HepG2 (cell line): ENCODE results near the gene MTMR1. TPM values are rescaled to one million over a fixed set of nuclear protein-coding genes. Genes with fewer than 3 reads are reported as not detected.

Source experiments
- BCL6 ChIP-seq: IDR thresholded peaks from 2 replicates; pipeline ENCODE4 v1.6.1; 2016; ENCODE audit warnings: missing genetic modification reagents, missing compliant biosample characterization
- EP300 ChIP-seq, 3 experiments: sonication (generic) in 1 of 3; formaldehyde crosslinking in 1 of 3; IDR thresholded peaks; 2 replicates each; pipeline versions ENCODE4 v1.5.1 to v1.6.1; 2011 to 2020; ENCODE audit warnings: low read depth in 2 of 3, low read length in 2 of 3, borderline replicate concordance in 1 of 3, improper control_type of control experiment in 1 of 3, mild to moderate bottlenecking in 1 of 3, missing genetic modification reagents in 1 of 3, moderate library complexity in 1 of 3
- ETV5 ChIP-seq: IDR thresholded peaks from 2 replicates; pipeline ENCODE4 v1.6.1; 2018; ENCODE audit warnings: missing biosample characterization, missing genetic modification reagents, inconsistent platforms, borderline replicate concordance
- HCFC1 ChIP-seq: fragments of 150-350 bp; IDR thresholded peaks from 2 replicates; pipeline ENCODE4 v1.6.1; 2014; ENCODE audit warnings: low read depth, low read length
- HHEX ChIP-seq: IDR thresholded peaks from 2 replicates; pipeline ENCODE4 v1.6.1; 2016; ENCODE audit warnings: control low read depth
- JUN ChIP-seq: sonication (generic); formaldehyde crosslinking; IDR thresholded peaks from 2 replicates; pipeline ENCODE4 v1.4.0; 2020; ENCODE audit warnings: mild to moderate bottlenecking, missing genetic modification reagents
- KDM5B ChIP-seq: sonication (generic); formaldehyde crosslinking; IDR thresholded peaks from 2 replicates; pipeline ENCODE4 v1.4.0; 2020; ENCODE audit warnings: missing genetic modification reagents, mild to moderate bottlenecking, borderline replicate concordance
- NCOR1 ChIP-seq: fragments of 200-600 bp; sonication (generic); IDR thresholded peaks from 2 replicates; pipeline ENCODE4 v1.7.0; 2017; ENCODE audit warnings: antibody characterized with exemption, low read length, borderline replicate concordance
- REL ChIP-seq: sonication (generic); formaldehyde crosslinking; conservative IDR thresholded peaks from 2 replicates; pipeline ENCODE4 v1.8.0; 2022; ENCODE audit warnings: mild to moderate bottlenecking, missing genetic modification reagents, moderate library complexity
- SIX1 ChIP-seq: sonication (generic); formaldehyde crosslinking; IDR thresholded peaks from 2 replicates; pipeline ENCODE4 v1.4.0; 2020; ENCODE audit warnings: missing genetic modification reagents, borderline replicate concordance
- SMARCC2 ChIP-seq: fragments of 450-650 bp; IDR thresholded peaks from 2 replicates; pipeline ENCODE4 v1.6.1; 2017; ENCODE audit warnings: antibody characterized with exemption, mild to moderate bottlenecking
- SRY ChIP-seq: sonication (generic); formaldehyde crosslinking; IDR thresholded peaks from 2 replicates; pipeline ENCODE4 v1.8.0; 2022; ENCODE audit warnings: mild to moderate bottlenecking, missing genetic modification reagents
- polyA plus RNA-seq, 8 experiments: library from polyadenylated mRNA; depleted of rRNA in 3 of 8; stranded (reverse) in 7 of 8; unstranded in 1 of 8; fragments of >200 nt; fragmentation: Illumina TruSeq in 4 of 8; extraction: Trizol in 4 of 8; gene quantifications; 2 replicates each; pipeline versions ENCODE4 v1.2.1 to v1.2.3, GENCODE V29; 2011 to 2016; ENCODE audit warnings: low read depth in 4 of 8, missing spikeins in 1 of 8, mixed read lengths in 1 of 8; ENCODE audit not compliant: insufficient read depth in 1 of 8
- total RNA-seq, 5 experiments: library from RNA; depleted of rRNA; stranded (reverse); fragments of >200 nt; fragmentation: Illumina TruSeq; extraction: Trizol; gene quantifications; 2 replicates each; pipeline ENCODE4 v1.2.3, GENCODE V29; 2016; ENCODE audit warnings: low read depth in 1 of 5
- TF ChIP-seq, protein P1 (sequence below): sonication (generic); formaldehyde crosslinking; IDR thresholded peaks from 2 replicates; pipeline ENCODE4 v1.4.0; 2020; ENCODE audit warnings: mild to moderate bottlenecking, low read depth, missing genetic modification reagents
- TF ChIP-seq, protein P2 (sequence below): sonication (generic); formaldehyde crosslinking; IDR thresholded peaks from 2 replicates; pipeline ENCODE4 v1.4.0; 2020; ENCODE audit warnings: missing genetic modification reagents, borderline replicate concordance
- TF ChIP-seq, protein P3 (sequence below): sonication (generic); formaldehyde crosslinking; IDR thresholded peaks from 2 replicates; pipeline ENCODE4 v1.4.0; 2020; ENCODE audit warnings: mild to moderate bottlenecking, missing genetic modification reagents
- TF ChIP-seq, protein P4 (sequence below): sonication (generic); formaldehyde crosslinking; IDR thresholded peaks from 2 replicates; pipeline ENCODE4 v1.5.1; 2020; ENCODE audit warnings: missing genetic modification reagents, mild to moderate bottlenecking, borderline replicate concordance
- TF ChIP-seq, protein P5 (sequence below): sonication (generic); formaldehyde crosslinking; IDR thresholded peaks from 2 replicates; pipeline ENCODE4 v1.4.0; 2020; ENCODE audit warnings: missing genetic modification reagents
- TF ChIP-seq, protein P6 (sequence below): sonication (generic); formaldehyde crosslinking; IDR thresholded peaks from 2 replicates; pipeline ENCODE4 v1.9.0; 2022; ENCODE audit warnings: low read depth, missing genetic modification reagents

Gene MTMR1
- total and polyA plus RNA-seq, 2 of the 13 experiments (the other 11 are each of a cell fraction or from before 2014, with no cell fraction given): 8.9 to 11.1 TPM

DNA sequence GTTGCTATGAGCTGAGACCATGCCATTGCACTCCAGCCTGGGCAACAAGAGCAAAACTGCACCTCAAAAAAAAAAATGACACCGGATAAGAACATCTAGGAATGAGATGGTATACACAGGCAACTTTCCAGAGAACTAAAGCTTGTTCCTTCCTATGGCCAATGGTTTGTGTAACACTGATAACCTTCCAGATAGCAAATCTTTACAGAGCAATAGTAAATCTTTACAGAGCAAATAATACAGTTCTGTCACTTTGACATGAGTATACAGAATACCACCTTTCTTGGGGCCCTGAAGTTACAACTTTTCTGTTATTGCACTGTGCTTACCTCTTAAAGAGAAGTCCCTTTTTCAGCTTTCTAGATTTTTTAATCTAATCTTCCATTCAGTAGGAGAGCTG lies 113.6 kb downstream of the MTMR1 start (continued):
- TF ChIP-seq, protein P1, sequence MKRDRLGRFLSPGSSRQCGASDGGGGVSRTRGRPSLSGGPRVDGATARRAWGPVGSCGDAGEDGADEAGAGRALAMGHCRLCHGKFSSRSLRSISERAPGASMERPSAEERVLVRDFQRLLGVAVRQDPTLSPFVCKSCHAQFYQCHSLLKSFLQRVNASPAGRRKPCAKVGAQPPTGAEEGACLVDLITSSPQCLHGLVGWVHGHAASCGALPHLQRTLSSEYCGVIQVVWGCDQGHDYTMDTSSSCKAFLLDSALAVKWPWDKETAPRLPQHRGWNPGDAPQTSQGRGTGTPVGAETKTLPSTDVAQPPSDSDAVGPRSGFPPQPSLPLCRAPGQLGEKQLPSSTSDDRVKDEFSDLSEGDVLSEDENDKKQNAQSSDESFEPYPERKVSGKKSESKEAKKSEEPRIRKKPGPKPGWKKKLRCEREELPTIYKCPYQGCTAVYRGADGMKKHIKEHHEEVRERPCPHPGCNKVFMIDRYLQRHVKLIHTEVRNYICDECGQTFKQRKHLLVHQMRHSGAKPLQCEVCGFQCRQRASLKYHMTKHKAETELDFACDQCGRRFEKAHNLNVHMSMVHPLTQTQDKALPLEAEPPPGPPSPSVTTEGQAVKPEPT (CRISPR knock-in tag): no peak
- TF ChIP-seq, protein P2, sequence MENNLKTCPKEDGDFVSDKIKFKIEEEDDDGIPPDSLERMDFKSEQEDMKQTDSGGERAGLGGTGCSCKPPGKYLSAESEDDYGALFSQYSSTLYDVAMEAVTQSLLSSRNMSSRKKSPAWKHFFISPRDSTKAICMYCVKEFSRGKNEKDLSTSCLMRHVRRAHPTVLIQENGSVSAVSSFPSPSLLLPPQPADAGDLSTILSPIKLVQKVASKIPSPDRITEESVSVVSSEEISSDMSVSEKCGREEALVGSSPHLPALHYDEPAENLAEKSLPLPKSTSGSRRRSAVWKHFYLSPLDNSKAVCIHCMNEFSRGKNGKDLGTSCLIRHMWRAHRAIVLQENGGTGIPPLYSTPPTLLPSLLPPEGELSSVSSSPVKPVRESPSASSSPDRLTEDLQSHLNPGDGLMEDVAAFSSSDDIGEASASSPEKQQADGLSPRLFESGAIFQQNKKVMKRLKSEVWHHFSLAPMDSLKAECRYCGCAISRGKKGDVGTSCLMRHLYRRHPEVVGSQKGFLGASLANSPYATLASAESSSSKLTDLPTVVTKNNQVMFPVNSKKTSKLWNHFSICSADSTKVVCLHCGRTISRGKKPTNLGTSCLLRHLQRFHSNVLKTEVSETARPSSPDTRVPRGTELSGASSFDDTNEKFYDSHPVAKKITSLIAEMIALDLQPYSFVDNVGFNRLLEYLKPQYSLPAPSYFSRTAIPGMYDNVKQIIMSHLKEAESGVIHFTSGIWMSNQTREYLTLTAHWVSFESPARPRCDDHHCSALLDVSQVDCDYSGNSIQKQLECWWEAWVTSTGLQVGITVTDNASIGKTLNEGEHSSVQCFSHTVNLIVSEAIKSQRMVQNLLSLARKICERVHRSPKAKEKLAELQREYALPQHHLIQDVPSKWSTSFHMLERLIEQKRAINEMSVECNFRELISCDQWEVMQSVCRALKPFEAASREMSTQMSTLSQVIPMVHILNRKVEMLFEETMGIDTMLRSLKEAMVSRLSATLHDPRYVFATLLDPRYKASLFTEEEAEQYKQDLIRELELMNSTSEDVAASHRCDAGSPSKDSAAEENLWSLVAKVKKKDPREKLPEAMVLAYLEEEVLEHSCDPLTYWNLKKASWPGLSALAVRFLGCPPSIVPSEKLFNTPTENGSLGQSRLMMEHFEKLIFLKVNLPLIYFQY (CRISPR knock-in tag): no peak
- TF ChIP-seq SRY (CRISPR knock-in tag) (no peak), HCFC1 (no peak), EP300 (IDR thresholded peaks at IDR 0.05; ENCODE audit: low read depth in 2 of 2, low read length in 2 of 2) (0 out of 4 replicates have a peak, but pooled peaks of 1 of the 2 experiments have one; percentile 5), EP300 (CRISPR knock-in tag; IDR thresholded peaks at IDR 0.05; ENCODE audit: borderline replicate concordance) (no peak), SIX1 (CRISPR knock-in tag) (peak; percentile 29; the same call in 1 of the 2 replicates), SMARCC2 (no peak), ETV5 (CRISPR knock-in tag) (peak; percentile 15; the same call in 1 of the 2 replicates), REL (CRISPR knock-in tag) (no peak), KDM5B (CRISPR knock-in tag) (no peak), BCL6 (CRISPR knock-in tag) (peak; percentile 93), HHEX (peak; percentile 94), JUN (CRISPR knock-in tag) (no peak), NCOR1 (no peak)
- TF ChIP-seq, protein P3, sequence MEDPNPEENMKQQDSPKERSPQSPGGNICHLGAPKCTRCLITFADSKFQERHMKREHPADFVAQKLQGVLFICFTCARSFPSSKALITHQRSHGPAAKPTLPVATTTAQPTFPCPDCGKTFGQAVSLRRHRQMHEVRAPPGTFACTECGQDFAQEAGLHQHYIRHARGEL (CRISPR knock-in tag): no peak
- TF ChIP-seq, protein P4, sequence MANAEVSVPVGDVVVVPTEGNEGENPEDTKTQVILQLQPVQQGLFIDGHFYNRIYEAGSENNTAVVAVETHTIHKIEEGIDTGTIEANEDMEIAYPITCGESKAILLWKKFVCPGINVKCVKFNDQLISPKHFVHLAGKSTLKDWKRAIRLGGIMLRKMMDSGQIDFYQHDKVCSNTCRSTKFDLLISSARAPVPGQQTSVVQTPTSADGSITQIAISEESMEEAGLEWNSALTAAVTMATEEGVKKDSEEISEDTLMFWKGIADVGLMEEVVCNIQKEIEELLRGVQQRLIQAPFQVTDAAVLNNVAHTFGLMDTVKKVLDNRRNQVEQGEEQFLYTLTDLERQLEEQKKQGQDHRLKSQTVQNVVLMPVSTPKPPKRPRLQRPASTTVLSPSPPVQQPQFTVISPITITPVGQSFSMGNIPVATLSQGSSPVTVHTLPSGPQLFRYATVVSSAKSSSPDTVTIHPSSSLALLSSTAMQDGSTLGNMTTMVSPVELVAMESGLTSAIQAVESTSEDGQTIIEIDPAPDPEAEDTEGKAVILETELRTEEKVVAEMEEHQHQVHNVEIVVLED (CRISPR knock-in tag): no peak
- TF ChIP-seq, protein P5, sequence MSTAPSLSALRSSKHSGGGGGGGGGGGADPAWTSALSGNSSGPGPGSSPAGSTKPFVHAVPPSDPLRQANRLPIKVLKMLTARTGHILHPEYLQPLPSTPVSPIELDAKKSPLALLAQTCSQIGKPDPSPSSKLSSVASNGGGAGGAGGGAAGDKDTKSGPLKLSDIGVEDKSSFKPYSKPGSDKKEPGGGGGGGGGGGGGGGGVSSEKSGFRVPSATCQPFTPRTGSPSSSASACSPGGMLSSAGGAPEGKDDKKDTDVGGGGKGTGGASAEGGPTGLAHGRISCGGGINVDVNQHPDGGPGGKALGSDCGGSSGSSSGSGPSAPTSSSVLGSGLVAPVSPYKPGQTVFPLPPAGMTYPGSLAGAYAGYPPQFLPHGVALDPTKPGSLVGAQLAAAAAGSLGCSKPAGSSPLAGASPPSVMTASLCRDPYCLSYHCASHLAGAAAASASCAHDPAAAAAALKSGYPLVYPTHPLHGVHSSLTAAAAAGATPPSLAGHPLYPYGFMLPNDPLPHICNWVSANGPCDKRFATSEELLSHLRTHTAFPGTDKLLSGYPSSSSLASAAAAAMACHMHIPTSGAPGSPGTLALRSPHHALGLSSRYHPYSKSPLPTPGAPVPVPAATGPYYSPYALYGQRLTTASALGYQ (CRISPR knock-in tag): peak; percentile 81
- TF ChIP-seq, protein P6, sequence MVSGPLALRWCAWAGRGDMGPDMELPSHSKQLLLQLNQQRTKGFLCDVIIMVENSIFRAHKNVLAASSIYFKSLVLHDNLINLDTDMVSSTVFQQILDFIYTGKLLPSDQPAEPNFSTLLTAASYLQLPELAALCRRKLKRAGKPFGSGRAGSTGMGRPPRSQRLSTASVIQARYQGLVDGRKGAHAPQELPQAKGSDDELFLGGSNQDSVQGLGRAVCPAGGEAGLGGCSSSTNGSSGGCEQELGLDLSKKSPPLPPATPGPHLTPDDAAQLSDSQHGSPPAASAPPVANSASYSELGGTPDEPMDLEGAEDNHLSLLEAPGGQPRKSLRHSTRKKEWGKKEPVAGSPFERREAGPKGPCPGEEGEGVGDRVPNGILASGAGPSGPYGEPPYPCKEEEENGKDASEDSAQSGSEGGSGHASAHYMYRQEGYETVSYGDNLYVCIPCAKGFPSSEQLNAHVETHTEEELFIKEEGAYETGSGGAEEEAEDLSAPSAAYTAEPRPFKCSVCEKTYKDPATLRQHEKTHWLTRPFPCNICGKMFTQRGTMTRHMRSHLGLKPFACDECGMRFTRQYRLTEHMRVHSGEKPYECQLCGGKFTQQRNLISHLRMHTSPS (CRISPR knock-in tag): no peak
